ENCODE data around the gene CRIM1.

Gene CRIM1

DNA sequence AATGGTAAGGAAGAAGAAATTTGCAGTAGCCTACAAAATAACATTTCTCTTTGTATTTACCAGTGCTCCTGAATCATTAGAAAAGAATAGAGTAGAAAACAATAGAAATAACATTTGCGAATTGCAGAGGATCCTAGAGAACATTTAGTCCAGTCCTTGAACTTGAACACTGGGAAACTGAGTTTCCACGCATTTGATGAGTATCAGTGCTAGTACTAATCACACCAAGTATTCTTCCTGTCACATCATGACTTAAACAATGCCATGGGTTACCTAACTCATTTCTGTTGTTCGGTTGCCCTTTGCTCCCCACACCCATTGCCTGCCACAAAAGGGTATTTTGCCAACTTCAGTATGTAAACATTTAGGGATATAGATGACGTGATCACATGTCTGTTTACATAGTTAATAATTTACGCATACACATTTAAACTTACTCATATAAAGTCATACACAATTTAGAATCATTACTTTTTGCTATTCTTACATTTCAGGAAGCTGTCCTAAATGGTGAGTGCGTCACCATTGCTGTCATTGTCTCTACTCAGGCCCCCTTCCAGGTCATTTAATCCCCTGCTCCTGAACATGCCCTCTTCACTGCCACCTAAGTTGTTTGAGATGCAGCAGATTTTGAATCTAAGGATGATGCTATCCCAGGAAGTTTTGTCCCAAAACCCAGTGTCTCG lies 42.3 kb downstream of the CRIM1 start:
- no peak for DNase-seq (ENCODE audit: low spot score)
- CTCF ChIA-PET: no interaction called here
- TF ChIP-seq, protein P1, sequence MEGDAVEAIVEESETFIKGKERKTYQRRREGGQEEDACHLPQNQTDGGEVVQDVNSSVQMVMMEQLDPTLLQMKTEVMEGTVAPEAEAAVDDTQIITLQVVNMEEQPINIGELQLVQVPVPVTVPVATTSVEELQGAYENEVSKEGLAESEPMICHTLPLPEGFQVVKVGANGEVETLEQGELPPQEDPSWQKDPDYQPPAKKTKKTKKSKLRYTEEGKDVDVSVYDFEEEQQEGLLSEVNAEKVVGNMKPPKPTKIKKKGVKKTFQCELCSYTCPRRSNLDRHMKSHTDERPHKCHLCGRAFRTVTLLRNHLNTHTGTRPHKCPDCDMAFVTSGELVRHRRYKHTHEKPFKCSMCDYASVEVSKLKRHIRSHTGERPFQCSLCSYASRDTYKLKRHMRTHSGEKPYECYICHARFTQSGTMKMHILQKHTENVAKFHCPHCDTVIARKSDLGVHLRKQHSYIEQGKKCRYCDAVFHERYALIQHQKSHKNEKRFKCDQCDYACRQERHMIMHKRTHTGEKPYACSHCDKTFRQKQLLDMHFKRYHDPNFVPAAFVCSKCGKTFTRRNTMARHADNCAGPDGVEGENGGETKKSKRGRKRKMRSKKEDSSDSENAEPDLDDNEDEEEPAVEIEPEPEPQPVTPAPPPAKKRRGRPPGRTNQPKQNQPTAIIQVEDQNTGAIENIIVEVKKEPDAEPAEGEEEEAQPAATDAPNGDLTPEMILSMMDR (conservative IDR thresholded peaks at IDR 0.05; ENCODE audit: low read depth): no peak
- H3K27ac ChIP-seq: no peak overlapping the region
- POLR2A ChIA-PET (ENCODE audit: low non-redundant PET): no interaction called here

DNA sequence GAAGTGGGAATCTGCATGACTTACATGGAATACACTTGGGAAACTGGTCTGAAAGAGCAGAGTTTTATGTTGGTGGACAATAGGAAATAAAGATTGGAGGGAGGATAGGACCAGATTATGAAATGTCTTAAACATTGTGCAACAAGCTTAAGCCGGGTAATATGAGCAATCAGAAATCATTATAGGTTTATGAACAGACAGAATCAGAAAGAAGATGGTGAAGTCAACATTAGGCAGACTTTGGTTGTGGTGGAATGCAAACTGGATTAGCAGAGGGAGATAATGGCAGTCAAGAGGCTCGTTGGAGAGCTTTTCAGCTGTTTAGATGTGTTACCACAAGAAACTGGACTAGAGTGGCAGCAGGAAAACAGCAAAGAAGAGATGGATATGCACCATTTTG lies 43.5 kb downstream of the CRIM1 start:
- POLR2A ChIA-PET (ENCODE audit: low non-redundant PET): no interaction called here
- no peak overlapping the region for H3K27ac ChIP-seq
- CTCF ChIA-PET: interaction anchor here (0.6 kb wide), 1 partner anchor 261 kb away, joined by 3 read pairs; no protein-coding TSS in a partner anchor
- no peak for DNase-seq (ENCODE audit: low spot score)
- TF ChIP-seq, protein P1 (conservative IDR thresholded peaks at IDR 0.05; ENCODE audit: low read depth): no peak

DNA sequence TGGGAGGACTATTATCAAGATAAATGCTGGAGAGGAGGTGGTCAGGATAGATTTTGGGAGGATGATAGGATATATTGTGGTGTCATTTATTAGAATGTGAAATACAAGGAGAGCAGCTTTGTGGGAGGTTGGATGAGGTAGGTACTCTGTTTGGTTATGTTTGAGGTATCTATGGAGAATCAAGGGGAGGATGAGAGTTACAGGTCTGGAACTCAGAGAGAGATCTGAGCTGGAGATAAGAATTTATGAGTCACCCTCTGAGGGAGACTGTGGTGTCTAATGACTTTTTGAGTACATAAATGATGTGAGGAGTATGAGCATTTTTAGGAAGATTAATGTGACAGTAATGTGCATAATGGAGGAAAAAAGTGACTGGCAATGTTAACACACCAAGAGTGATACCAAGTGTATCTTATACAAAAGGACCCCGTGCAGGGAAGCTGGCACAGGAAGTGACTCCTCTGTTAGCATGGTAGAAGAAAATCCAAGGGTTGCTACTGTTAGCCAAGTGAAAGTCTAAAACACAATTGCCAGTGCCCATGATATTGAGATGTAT lies 48.2 kb downstream of the CRIM1 start:
- POLR2A ChIA-PET (ENCODE audit: low non-redundant PET): interaction anchor here (0.7 kb wide), 1 partner anchor 29 kb away, joined by 3 read pairs; no protein-coding TSS in a partner anchor
- CTCF ChIA-PET: interaction anchor here (0.6 kb wide), 2 partner anchors 61 to 106 kb away, joined by 3 read pairs; no protein-coding TSS in a partner anchor

DNA sequence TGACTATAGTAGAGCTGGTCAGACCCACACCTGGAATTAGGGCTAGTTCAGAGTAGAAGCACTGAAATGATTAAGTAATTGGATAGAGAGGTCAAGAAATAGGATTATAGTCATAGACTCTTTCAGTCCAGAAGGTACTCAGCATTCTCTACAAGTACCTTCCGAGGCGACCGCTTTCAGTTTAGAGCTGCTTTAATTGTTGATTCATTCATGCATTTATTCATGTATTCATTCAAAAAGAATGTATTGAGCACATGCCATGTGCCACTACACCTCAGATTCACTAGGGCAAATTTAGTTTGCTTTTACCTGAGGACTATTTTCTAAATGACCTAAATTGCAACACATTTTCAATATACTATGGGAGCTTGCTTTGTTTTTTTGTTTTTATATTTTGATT lies 48.7 kb downstream of the CRIM1 start:
- ChIA-PET CTCF (interaction anchor here (0.6 kb wide), 2 partner anchors 62 to 107 kb away, joined by 3 read pairs; no protein-coding TSS in a partner anchor), POLR2A (ENCODE audit: low non-redundant PET) (interaction anchor here (0.7 kb wide), 1 partner anchor 29 kb away, joined by 3 read pairs; no protein-coding TSS in a partner anchor)
- no peak overlapping the region for H3K27ac ChIP-seq
- TF ChIP-seq, protein P1 (conservative IDR thresholded peaks at IDR 0.05; ENCODE audit: low read depth): no peak
- peak; percentile 54 for DNase-seq (ENCODE audit: low spot score)

More for the DNA sequence above, 48.2 kb downstream of the CRIM1 start:
- peak; percentile 85 for DNase-seq (ENCODE audit: low spot score)
- TF ChIP-seq, protein P1 (conservative IDR thresholded peaks at IDR 0.05; ENCODE audit: low read depth): no peak
- no peak overlapping the region for H3K27ac ChIP-seq

DNA sequence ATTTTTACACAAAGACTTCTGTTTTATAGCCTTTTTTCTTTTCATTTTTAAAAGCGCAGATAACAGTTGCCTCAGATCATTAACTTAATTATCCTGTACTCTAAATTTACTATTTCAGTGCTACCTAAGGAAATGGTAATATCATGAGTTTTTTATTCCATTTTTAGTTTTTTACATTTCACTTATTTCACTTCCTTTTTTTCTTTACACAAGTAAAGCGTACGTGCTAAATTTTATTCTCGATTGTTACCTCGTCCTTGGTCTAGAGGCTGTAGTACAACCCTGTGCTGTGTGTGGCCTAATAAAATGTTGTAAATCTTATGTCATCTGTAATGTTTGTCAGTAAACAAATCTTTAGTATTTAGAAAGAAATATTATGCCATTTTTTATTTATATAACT lies 49.2 kb downstream of the CRIM1 start:
- no peak for DNase-seq (ENCODE audit: low spot score)
- POLR2A ChIA-PET (ENCODE audit: low non-redundant PET): no interaction called here
- TF ChIP-seq, protein P1 (conservative IDR thresholded peaks at IDR 0.05; ENCODE audit: low read depth): no peak
- CTCF ChIA-PET: interaction anchor here (0.6 kb wide), 1 partner anchor 107 kb away, joined by 3 read pairs; no protein-coding TSS in a partner anchor
- H3K27ac ChIP-seq: no peak overlapping the region

DNA sequence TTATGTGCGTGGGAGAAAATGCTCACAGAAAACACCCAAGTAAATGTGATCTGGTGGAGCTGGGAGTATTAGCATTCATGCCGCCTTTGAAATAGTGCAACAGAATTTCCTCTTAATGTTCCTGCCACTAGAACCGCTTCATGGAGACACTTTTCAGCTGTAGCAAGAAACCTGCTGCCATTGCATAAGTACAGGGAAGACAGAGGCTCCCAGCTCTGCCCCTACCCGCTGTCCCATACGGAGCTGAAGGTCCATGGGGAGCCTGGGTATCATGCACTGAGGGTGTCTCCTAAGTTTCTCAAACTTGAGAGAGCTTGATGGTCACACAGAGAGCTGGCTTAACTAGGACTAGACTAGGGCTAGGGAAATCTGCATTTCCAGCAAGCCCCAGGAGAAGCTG lies 49.6 kb downstream of the CRIM1 start:
- DNase-seq (ENCODE audit: low spot score): no peak
- TF ChIP-seq, protein P1 (conservative IDR thresholded peaks at IDR 0.05; ENCODE audit: low read depth): no peak
- 0 out of 2 replicates have a peak overlapping the region, but pooled peaks have one; percentile 23 for H3K27ac ChIP-seq
- ChIA-PET POLR2A (ENCODE audit: low non-redundant PET) (no interaction called here), CTCF (no interaction called here)

Data from RWPE1 (cell line).